ENCODE results near the gene ANKRD62.
"Not testable (repeated sequence)": the region's sequence is repeated elsewhere in the genome, so short reads cannot be mapped to it uniquely, and the experiment has no call there.

The ANKRD62 gene

DNA sequence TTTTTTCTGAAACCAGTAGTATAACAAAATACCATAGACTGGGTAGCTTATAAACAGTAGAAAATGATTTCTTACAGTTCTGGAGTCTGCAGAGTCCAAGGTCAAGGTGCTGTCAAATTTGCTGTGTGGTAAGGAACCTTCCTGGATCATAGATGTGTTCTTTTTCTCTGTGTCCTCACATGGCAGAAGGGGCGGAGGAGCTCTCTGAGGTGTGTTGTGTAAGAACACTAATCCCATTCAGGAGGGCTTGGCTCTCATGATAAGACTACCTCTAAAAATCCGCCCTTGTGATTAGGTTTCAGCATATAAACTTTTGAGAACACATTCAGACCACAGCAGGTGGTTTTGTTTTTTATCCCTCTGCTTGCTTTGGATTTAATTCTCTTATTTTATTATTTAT, 25.7 kb downstream of the ANKRD62 start:
- no peaks in the 10 kb centered on the region for H3K9me3 ChIP-seq (ENCODE audit: control extremely low read depth in 1 of 5, control insufficient read depth in 4 of 5, insufficient read depth in 2 of 5, low read depth in 1 of 5, low read length in 4 of 5)
- POLR2A ChIA-PET = no interaction called here
- no CpG with 5 or more reads among the region's 2 CpGs for WGBS (ENCODE audit: insufficient coverage)

DNA sequence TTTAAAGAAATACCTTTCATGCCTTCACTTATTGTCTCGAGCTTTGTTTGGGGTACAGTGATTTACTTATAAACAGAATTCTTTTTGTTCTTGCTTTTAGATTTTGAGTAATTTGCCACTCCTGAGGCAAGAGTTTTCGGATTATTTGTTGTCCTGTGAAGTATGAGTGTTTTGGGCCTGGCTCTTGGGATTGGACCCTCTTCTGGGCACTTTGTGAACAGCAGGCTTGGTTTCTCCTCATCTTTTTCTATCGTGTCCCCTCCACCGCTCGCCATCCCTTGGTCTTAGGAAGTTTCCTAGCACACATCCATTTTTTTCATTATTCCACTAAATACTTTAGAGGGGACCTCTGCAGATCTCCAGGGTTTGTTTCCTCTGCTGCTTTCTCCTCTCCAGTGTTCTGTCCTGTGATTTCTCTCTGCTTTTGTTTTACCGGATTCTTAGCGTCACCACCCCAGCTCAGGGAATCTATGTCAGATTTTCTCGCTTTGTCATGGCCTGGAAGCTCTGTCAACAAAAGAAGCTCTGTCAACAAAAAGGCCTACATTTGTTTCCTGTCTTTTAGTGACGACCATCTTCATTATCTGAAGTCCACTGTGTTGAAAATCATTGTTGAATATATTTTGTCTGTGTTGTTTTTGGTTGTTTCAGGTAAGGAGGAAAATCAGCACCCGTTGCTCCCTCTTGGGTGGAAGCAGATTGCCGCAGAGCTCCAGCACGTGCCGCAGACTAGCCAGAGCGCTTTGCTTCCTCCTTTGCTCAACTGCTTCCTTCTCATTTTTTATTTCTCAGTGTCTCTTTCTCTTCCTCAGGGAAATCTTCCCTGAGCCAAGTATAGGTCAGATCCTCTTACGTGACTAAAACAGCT, 27.8 kb downstream of the ANKRD62 start:
- Histone ChIP-seq H3K27ac (ENCODE audit: insufficient read depth in 1 of 2, low read depth in 1 of 2, low read length in 2 of 2, poor library complexity in 1 of 2, severe bottlenecking in 2 of 2) (no peak overlapping the region), H3K9me3 (ENCODE audit: control extremely low read depth in 1 of 5, control insufficient read depth in 4 of 5, insufficient read depth in 2 of 5, low read depth in 1 of 5, low read length in 4 of 5) (no peaks in the 10 kb centered on the region), H3K4me1 (ENCODE audit: control extremely low read depth in 1 of 4, control insufficient read depth in 4 of 4, insufficient read depth in 4 of 4, low read length in 3 of 4) (no peaks in the 10 kb centered on the region), H3K36me3 (ENCODE audit: control insufficient read depth in 4 of 4, insufficient read depth in 4 of 4, low read length in 3 of 4) (no peaks in the 10 kb centered on the region), H3K27me3 (replicated peaks in 2 of 5; ENCODE audit: control insufficient read depth in 4 of 5, insufficient read depth in 5 of 5, low read length in 4 of 5) (peaks cover 0 to 4% (median 0%) of the 10 kb centered on the region in 5 experiments), H3K4me3 (ENCODE audit: control insufficient read depth in 1 of 7, extremely low read depth in 1 of 7, insufficient read depth in 4 of 7, low read depth in 2 of 7, low read length in 6 of 7) (no peak overlapping the region)
- 50% methylated on average over 7 of the region's 15 CpGs for WGBS (ENCODE audit: insufficient coverage)
- ChIA-PET POLR2A (no interaction called here), CTCF (no interaction called here)
- DNase-seq = no peak

More for the DNA sequence above, 25.7 kb downstream of the ANKRD62 start:
- no peak overlapping the region for H3K4me3 ChIP-seq (ENCODE audit: control insufficient read depth in 1 of 7, extremely low read depth in 1 of 7, insufficient read depth in 4 of 7, low read depth in 2 of 7, low read length in 6 of 7)
- DNase-seq = no peak
- peaks cover 0 to 4% (median 0%) of the 10 kb centered on the region in 5 experiments for H3K27me3 ChIP-seq (replicated peaks in 2 of 5; ENCODE audit: control insufficient read depth in 4 of 5, insufficient read depth in 5 of 5, low read length in 4 of 5)
- H3K4me1 ChIP-seq (ENCODE audit: control extremely low read depth in 1 of 4, control insufficient read depth in 4 of 4, insufficient read depth in 4 of 4, low read length in 3 of 4) = no peaks in the 10 kb centered on the region
- H3K36me3 ChIP-seq (ENCODE audit: control insufficient read depth in 4 of 4, insufficient read depth in 4 of 4, low read length in 3 of 4) = no peaks in the 10 kb centered on the region
- H3K27ac ChIP-seq (ENCODE audit: insufficient read depth in 1 of 2, low read depth in 1 of 2, low read length in 2 of 2, poor library complexity in 1 of 2, severe bottlenecking in 2 of 2) = no peak overlapping the region
- CTCF ChIA-PET = no interaction called here

DNA sequence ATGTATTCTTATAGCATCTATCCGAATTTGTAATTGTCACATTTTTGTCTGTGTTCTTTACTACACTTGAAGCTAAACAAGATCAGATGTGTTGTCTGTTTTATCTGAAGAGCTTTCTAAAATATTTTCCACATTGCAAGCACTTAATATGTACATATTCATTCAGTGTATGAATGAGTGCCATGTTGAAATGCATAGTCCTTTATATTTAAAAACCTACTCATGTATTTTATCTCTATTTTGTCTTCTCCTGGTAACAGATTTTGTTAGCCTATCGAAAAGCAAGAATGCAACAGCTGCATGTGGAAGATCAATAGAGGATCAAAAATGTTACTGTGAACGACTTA, 28.4 kb downstream of the ANKRD62 start:
- CTCF ChIA-PET; H3K27ac ChIP-seq (ENCODE audit: insufficient read depth in 1 of 2, low read depth in 1 of 2, low read length in 2 of 2, poor library complexity in 1 of 2, severe bottlenecking in 2 of 2); H3K27me3 ChIP-seq (replicated peaks in 2 of 5; ENCODE audit: control insufficient read depth in 4 of 5, insufficient read depth in 5 of 5, low read length in 4 of 5); H3K4me3 ChIP-seq (ENCODE audit: control insufficient read depth in 1 of 7, extremely low read depth in 1 of 7, insufficient read depth in 4 of 7, low read depth in 2 of 7, low read length in 6 of 7); DNase-seq; H3K4me1 ChIP-seq (ENCODE audit: control extremely low read depth in 1 of 4, control insufficient read depth in 4 of 4, insufficient read depth in 4 of 4, low read length in 3 of 4); H3K9me3 ChIP-seq (ENCODE audit: control extremely low read depth in 1 of 5, control insufficient read depth in 4 of 5, insufficient read depth in 2 of 5, low read depth in 1 of 5, low read length in 4 of 5); POLR2A ChIA-PET; H3K36me3 ChIP-seq (ENCODE audit: control insufficient read depth in 4 of 4, insufficient read depth in 4 of 4, low read length in 3 of 4): not testable (repeated sequence)
- no CpG with 5 or more reads among the region's 3 CpGs for WGBS (ENCODE audit: insufficient coverage)

DNA sequence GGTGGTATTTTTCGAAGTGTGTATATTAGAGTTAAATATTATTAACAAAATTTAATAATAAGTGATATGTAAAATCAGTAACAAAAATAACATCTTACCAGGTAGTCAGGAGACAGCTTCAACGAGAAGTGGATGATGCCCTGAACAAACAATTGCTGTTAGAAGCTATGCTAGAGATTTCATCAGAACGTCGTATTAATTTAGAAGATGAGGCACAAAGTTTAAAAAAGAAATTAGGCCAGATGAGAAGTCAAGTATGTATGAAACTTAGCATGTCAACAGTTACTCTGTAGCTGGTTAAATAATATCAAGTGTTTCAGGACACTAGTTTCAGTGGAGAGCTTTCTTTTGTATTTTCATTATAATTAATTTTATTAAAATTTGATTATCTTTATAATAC, 34.0 kb downstream of the ANKRD62 start:
- DNase-seq; H3K4me1 ChIP-seq (ENCODE audit: control extremely low read depth in 1 of 4, control insufficient read depth in 4 of 4, insufficient read depth in 4 of 4, low read length in 3 of 4); H3K4me3 ChIP-seq (ENCODE audit: control insufficient read depth in 1 of 7, extremely low read depth in 1 of 7, insufficient read depth in 4 of 7, low read depth in 2 of 7, low read length in 6 of 7); POLR2A ChIA-PET; H3K36me3 ChIP-seq (ENCODE audit: control insufficient read depth in 4 of 4, insufficient read depth in 4 of 4, low read length in 3 of 4); H3K27ac ChIP-seq (ENCODE audit: insufficient read depth in 1 of 2, low read depth in 1 of 2, low read length in 2 of 2, poor library complexity in 1 of 2, severe bottlenecking in 2 of 2); H3K27me3 ChIP-seq (replicated peaks in 2 of 5; ENCODE audit: control insufficient read depth in 4 of 5, insufficient read depth in 5 of 5, low read length in 4 of 5); CTCF ChIA-PET; H3K9me3 ChIP-seq (ENCODE audit: control extremely low read depth in 1 of 5, control insufficient read depth in 4 of 5, insufficient read depth in 2 of 5, low read depth in 1 of 5, low read length in 4 of 5): not testable (repeated sequence)
- WGBS (ENCODE audit: insufficient coverage) = 92% methylated on average over 2 of the region's 4 CpGs

DNA sequence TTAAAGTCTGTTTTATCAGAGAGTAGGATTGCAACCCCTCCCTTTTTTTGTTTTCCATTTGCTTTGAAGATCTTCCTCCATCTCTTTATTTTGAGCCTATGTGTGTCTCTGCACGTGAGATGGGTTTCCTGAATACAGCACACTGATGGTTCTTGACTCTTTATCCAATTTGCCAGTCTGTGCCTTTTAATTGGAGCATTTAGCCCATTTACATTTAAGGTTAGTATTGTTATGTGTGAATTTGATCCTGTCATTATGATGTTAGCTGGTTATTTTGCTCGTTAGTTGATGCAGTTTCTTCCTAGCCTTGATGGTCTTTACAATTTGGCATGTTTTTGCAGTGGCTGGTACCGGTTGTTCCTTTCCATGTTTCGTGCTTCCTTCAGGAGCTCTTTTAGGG, 45.2 kb downstream of the ANKRD62 start:
- DNase-seq; H3K9me3 ChIP-seq (ENCODE audit: control extremely low read depth in 1 of 5, control insufficient read depth in 4 of 5, insufficient read depth in 2 of 5, low read depth in 1 of 5, low read length in 4 of 5); POLR2A ChIA-PET; CTCF ChIA-PET; H3K27ac ChIP-seq (ENCODE audit: insufficient read depth in 1 of 2, low read depth in 1 of 2, low read length in 2 of 2, poor library complexity in 1 of 2, severe bottlenecking in 2 of 2); H3K4me1 ChIP-seq (ENCODE audit: control extremely low read depth in 1 of 4, control insufficient read depth in 4 of 4, insufficient read depth in 4 of 4, low read length in 3 of 4); H3K4me3 ChIP-seq (ENCODE audit: control insufficient read depth in 1 of 7, extremely low read depth in 1 of 7, insufficient read depth in 4 of 7, low read depth in 2 of 7, low read length in 6 of 7); H3K27me3 ChIP-seq (replicated peaks in 2 of 5; ENCODE audit: control insufficient read depth in 4 of 5, insufficient read depth in 5 of 5, low read length in 4 of 5); H3K36me3 ChIP-seq (ENCODE audit: control insufficient read depth in 4 of 4, insufficient read depth in 4 of 4, low read length in 3 of 4): not testable (repeated sequence)
- no CpG with 5 or more reads among the region's 4 CpGs for WGBS (ENCODE audit: insufficient coverage)

DNA sequence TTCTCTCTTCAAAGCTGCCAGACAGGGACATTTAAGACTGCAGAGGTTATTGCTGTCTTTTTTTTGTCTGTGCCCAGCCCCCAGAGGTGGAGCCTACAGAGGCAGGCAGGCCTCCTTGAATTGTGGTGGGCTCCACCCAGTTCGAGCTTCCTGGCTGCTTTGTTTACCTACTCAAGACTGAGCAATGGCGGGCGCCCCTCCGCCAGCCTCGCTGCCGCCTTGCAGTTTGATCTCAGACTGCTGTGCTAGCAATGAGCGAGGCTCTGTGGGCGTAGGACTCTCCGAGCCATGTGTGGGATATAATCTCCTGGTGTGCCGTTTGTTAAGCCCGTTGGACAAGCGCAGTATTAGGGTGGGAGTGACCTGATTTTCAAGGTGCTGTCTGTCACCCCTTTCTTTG, 47.2 kb downstream of the ANKRD62 start:
- H3K36me3 ChIP-seq (ENCODE audit: control insufficient read depth in 4 of 4, insufficient read depth in 4 of 4, low read length in 3 of 4); H3K4me3 ChIP-seq (ENCODE audit: control insufficient read depth in 1 of 7, extremely low read depth in 1 of 7, insufficient read depth in 4 of 7, low read depth in 2 of 7, low read length in 6 of 7); H3K27me3 ChIP-seq (replicated peaks in 2 of 5; ENCODE audit: control insufficient read depth in 4 of 5, insufficient read depth in 5 of 5, low read length in 4 of 5); POLR2A ChIA-PET; CTCF ChIA-PET; DNase-seq; H3K4me1 ChIP-seq (ENCODE audit: control extremely low read depth in 1 of 4, control insufficient read depth in 4 of 4, insufficient read depth in 4 of 4, low read length in 3 of 4); H3K9me3 ChIP-seq (ENCODE audit: control extremely low read depth in 1 of 5, control insufficient read depth in 4 of 5, insufficient read depth in 2 of 5, low read depth in 1 of 5, low read length in 4 of 5); H3K27ac ChIP-seq (ENCODE audit: insufficient read depth in 1 of 2, low read depth in 1 of 2, low read length in 2 of 2, poor library complexity in 1 of 2, severe bottlenecking in 2 of 2): not testable (repeated sequence)
- no CpG with 5 or more reads among the region's 12 CpGs for WGBS (ENCODE audit: insufficient coverage)

DNA sequence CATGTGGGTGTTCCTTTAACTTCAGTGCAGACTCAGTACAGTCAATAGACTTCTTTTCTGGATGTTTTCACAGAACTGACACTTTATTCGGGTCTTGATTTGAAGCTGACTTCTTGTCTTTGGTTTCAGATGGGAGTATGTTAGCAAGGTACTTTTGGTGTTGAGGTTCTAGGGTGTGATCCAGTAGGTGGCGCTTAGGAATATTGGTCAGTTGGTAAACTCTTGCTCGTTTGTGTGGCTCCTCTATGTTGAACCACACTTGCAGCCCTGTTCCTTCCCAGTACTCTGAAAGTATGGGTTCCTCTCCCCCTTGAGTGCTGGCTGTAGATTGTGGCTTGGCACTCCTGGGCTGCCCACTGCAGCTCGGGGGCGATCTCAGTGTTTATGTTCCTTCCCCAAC, 48.1 kb downstream of the ANKRD62 start:
- H3K4me1 ChIP-seq (ENCODE audit: control extremely low read depth in 1 of 4, control insufficient read depth in 4 of 4, insufficient read depth in 4 of 4, low read length in 3 of 4); H3K27me3 ChIP-seq (replicated peaks in 2 of 5; ENCODE audit: control insufficient read depth in 4 of 5, insufficient read depth in 5 of 5, low read length in 4 of 5); H3K4me3 ChIP-seq (ENCODE audit: control insufficient read depth in 1 of 7, extremely low read depth in 1 of 7, insufficient read depth in 4 of 7, low read depth in 2 of 7, low read length in 6 of 7); H3K36me3 ChIP-seq (ENCODE audit: control insufficient read depth in 4 of 4, insufficient read depth in 4 of 4, low read length in 3 of 4); POLR2A ChIA-PET; H3K9me3 ChIP-seq (ENCODE audit: control extremely low read depth in 1 of 5, control insufficient read depth in 4 of 5, insufficient read depth in 2 of 5, low read depth in 1 of 5, low read length in 4 of 5); DNase-seq; CTCF ChIA-PET; H3K27ac ChIP-seq (ENCODE audit: insufficient read depth in 1 of 2, low read depth in 1 of 2, low read length in 2 of 2, poor library complexity in 1 of 2, severe bottlenecking in 2 of 2): not testable (repeated sequence)
- no CpG with 5 or more reads among the region's 5 CpGs for WGBS (ENCODE audit: insufficient coverage)
